HTR-8/SVneo (cell line): ENCODE data around the gene RBM34.

ENCODE experiments used
- DNase-seq: peaks from one replicate; pipeline ENCODE4 v3.0.0; 2011; ENCODE audit warnings: low spot score, mixed read lengths; ENCODE audit not compliant: insufficient read length
- FAIRE-seq: peaks from 2 replicates; lab custom pipeline; 2011; peaks lifted over from hg19 to GRCh38; lab: Jason Lieb, UNC

RBM34 gene

GRCh38 chr1:235156740-235157139 is 4.3 kb downstream of the RBM34 start:
- FAIRE-seq (no peak), DNase-seq (no peak)

- FAIRE-seq (no peak), DNase-seq (no peak)
These were observed 4.8 kb downstream of the RBM34 start for GRCh38 chr1:235156265-235156664.

GRCh38 chr1:235152235-235152634 is 8.8 kb downstream of the RBM34 start:
- FAIRE-seq: no peak

GRCh38 chr1:235151033-235151432 is 10.0 kb downstream of the RBM34 start:
- DNase-seq (no peak), FAIRE-seq (no peak)

More at GRCh38 chr1:235152235-235152634, 8.8 kb downstream of the RBM34 start:
- no peak for DNase-seq

- FAIRE-seq: no peak
- DNase-seq: no peak
These were observed 11.2 kb downstream of the RBM34 start for GRCh38 chr1:235149824-235150223.

- DNase-seq (no peak), FAIRE-seq (no peak)
These were observed 13.8 kb downstream of the RBM34 start for GRCh38 chr1:235147269-235147668.

- FAIRE-seq: no peak
- no peak for DNase-seq
These were observed 15.4 kb downstream of the RBM34 start for GRCh38 chr1:235145639-235146038.

- DNase-seq (no peak), FAIRE-seq (no peak)
These were observed 18.1 kb downstream of the RBM34 start for GRCh38 chr1:235142991-235143390.

GRCh38 chr1:235139315-235139714 is 21.7 kb downstream of the RBM34 start:
- DNase-seq (no peak), FAIRE-seq (no peak)

- DNase-seq: no peak
- no peak for FAIRE-seq
These were observed 22.2 kb downstream of the RBM34 start for GRCh38 chr1:235138821-235139220.

GRCh38 chr1:235136111-235136510 is 24.9 kb downstream of the RBM34 start:
- FAIRE-seq: no peak
- no peak for DNase-seq

- no peak for DNase-seq
- no peak for FAIRE-seq
These were observed 26.9 kb downstream of the RBM34 start for GRCh38 chr1:235134171-235134570.

GRCh38 chr1:235133086-235133485 is 28.0 kb downstream of the RBM34 start:
- no peak for FAIRE-seq

GRCh38 chr1:235131961-235132360 is 29.1 kb downstream of the RBM34 start:
- no peak for FAIRE-seq
- DNase-seq: no peak

More at GRCh38 chr1:235133086-235133485, 28.0 kb downstream of the RBM34 start:
- no peak for DNase-seq

- DNase-seq (no peak), FAIRE-seq (no peak)
These were observed 30.2 kb downstream of the RBM34 start for GRCh38 chr1:235130766-235131270.

GRCh38 chr1:235129774-235130570 is 31.1 kb downstream of the RBM34 start:
- FAIRE-seq: no peak
- DNase-seq: no peak

GRCh38 chr1:235128456-235129328 is 32.4 kb downstream of the RBM34 start, which contains the start of gene TOMM20:
Gene TOMM20, minus strand, starts transcription at chr1:235128837. Its CDS starts 122 bp downstream, at chr1:235128715.
- peak; percentile 90 for FAIRE-seq
- peak; percentile 98 for DNase-seq

GRCh38 chr1:235127732-235128455 is 33.2 kb downstream of the RBM34 start:
- DNase-seq: no peak
- no peak for FAIRE-seq

- DNase-seq (no peak), FAIRE-seq (no peak)
These were observed 33.8 kb downstream of the RBM34 start for GRCh38 chr1:235127203-235127602.

GRCh38 chr1:235124665-235125064 is 36.4 kb downstream of the RBM34 start:
- DNase-seq (no peak), FAIRE-seq (no peak)
